ENCODE measurements around the gene ESPNL.

Gene ESPNL

DNA sequence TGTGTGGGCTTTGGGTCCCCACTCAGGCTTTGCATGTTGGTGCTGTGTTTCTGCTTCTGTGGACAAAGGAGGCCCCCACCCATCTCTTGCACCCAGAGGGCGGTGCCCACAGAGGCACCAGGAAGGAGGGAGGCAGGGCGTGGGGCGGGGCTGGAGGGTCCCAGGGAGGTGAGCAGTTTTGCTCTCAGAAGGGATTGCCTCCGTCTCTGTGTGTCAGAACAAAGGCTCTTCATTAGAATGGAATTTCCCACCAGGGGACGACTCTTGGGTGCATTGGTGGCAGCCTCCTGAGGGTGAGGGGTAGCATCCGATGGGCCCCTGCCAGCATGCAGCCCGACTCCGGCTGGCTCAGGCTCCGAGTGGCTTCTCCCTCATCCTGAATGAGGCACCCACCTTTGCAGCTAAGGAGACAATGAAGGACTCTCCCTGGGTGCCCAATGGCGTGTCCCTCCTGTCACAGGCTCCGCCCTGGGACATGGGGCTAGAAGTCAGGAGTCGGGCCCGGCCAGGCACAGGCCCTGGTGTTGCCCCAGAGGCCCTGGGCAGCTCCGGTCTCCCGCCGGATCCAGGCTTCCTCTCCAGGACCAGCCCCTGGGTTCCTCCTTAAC, 51.6 kb downstream of the ESPNL start:
- TF ChIP-seq JUND (IDR thresholded peaks at IDR 0.05; ENCODE audit: low read depth) = no peak
- in situ Hi-C loops (cut with HindIII; ENCODE audit: low pct_unique_long_range_greater_than_20kb, low sequenced_read_pairs) = no loop called here
- DNase-seq (ENCODE audit: low read depth in 1 of 2, low spot score in 1 of 2) = no peak

- DNase-seq (ENCODE audit: low read depth in 1 of 2, low spot score in 1 of 2) = no peak
- TF ChIP-seq JUND (IDR thresholded peaks at IDR 0.05; ENCODE audit: low read depth) = no peak
- in situ Hi-C loops (cut with HindIII; ENCODE audit: low pct_unique_long_range_greater_than_20kb, low sequenced_read_pairs) = no loop called here
These were observed 52.9 kb downstream of the ESPNL start for GRCh38 chr2:238152771-238153688.

- in situ Hi-C loops (cut with HindIII; ENCODE audit: low pct_unique_long_range_greater_than_20kb, low sequenced_read_pairs) = no loop called here
- no peak for DNase-seq (ENCODE audit: low read depth in 1 of 2, low spot score in 1 of 2)
- no peak for TF ChIP-seq JUND (IDR thresholded peaks at IDR 0.05; ENCODE audit: low read depth)
These were observed 54.4 kb downstream of the ESPNL start for GRCh38 chr2:238154570-238154969.

GRCh38 chr2:238155051-238155760, 55.1 kb downstream of the ESPNL start:
- in situ Hi-C loops (cut with HindIII; ENCODE audit: low pct_unique_long_range_greater_than_20kb, low sequenced_read_pairs) = no loop called here
- no peak for DNase-seq (ENCODE audit: low read depth in 1 of 2, low spot score in 1 of 2)
- no peak for TF ChIP-seq JUND (IDR thresholded peaks at IDR 0.05; ENCODE audit: low read depth)

- TF ChIP-seq JUND (IDR thresholded peaks at IDR 0.05; ENCODE audit: low read depth) = no peak
- DNase-seq (ENCODE audit: low read depth in 1 of 2, low spot score in 1 of 2) = no peak
- in situ Hi-C loops (cut with HindIII; ENCODE audit: low pct_unique_long_range_greater_than_20kb, low sequenced_read_pairs) = no loop called here
These were observed 55.9 kb downstream of the ESPNL start for GRCh38 chr2:238155761-238156694.

DNA sequence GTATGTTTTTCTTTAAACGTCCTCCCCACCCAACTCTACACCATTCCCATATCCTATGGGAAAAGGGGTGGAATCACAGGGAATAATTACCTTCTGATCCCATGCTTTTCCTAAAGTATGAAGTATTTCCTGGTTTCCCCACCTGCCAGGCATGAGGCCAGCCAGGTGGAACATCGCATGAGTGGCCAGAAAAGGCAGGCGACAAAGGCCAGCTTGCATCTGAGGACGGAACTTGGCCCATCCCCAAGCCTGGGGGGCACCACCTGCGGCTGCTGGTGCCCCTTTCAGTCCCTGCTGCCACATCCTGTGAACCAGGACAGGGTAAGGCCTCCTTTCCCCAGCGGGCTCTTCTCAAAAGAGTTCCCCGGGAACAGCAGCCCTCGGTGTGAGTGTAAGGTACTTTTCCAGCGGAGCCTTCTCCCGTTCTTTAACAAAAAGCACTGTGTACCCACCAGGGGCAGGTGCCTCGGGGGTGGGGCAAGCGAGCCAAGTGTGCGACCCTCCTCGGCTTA, 57.4 kb downstream of the ESPNL start:
- TF ChIP-seq JUND (IDR thresholded peaks at IDR 0.05; ENCODE audit: low read depth) = no peak
- DNase-seq (ENCODE audit: low read depth in 1 of 2, low spot score in 1 of 2) = no peak
- in situ Hi-C loops (cut with HindIII; ENCODE audit: low pct_unique_long_range_greater_than_20kb, low sequenced_read_pairs) = no loop called here

- TF ChIP-seq JUND (IDR thresholded peaks at IDR 0.05; ENCODE audit: low read depth) = no peak
- no peak for DNase-seq (ENCODE audit: low read depth in 1 of 2, low spot score in 1 of 2)
- in situ Hi-C loops (cut with HindIII; ENCODE audit: low pct_unique_long_range_greater_than_20kb, low sequenced_read_pairs) = no loop called here
These were observed 57.9 kb downstream of the ESPNL start for GRCh38 chr2:238158018-238158508.

- in situ Hi-C loops (cut with HindIII; ENCODE audit: low pct_unique_long_range_greater_than_20kb, low sequenced_read_pairs) = no loop called here
- DNase-seq (ENCODE audit: low read depth in 1 of 2, low spot score in 1 of 2) = peak; percentile 38 to 50
These were observed 58.5 kb downstream of the ESPNL start, which contains the start of gene ERFE for GRCh38 chr2:238158509-238159070. Gene ERFE (plus strand): TSS chr2:238158970. CDS start chr2:238159008, 38 bp downstream.

DNA sequence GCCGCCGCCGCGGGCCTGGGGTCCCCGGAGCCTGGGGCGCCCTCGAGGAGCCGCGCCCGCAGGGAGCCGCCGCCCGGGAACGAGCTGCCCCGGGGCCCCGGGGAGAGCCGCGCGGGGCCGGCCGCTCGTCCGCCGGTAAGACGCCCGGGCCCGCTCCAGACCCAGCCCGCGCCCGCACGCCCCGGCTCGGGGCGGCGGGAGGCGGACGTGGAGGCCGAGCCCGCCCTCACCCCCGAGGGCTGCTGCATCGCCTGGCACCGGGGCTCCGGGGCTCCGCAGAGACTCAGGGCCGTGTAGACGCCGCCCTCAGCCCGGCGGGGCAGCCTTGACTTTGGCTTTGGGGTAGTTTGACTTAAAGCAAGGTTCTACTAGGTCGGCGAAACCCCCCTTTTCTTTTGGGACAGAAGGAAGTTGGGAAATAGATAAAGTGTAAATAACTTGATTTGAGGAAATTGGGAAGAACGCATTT, 59.0 kb downstream of the ESPNL start:
- no peak for TF ChIP-seq JUND (IDR thresholded peaks at IDR 0.05; ENCODE audit: low read depth)
- in situ Hi-C loops (cut with HindIII; ENCODE audit: low pct_unique_long_range_greater_than_20kb, low sequenced_read_pairs) = no loop called here
- DNase-seq (ENCODE audit: low read depth in 1 of 2, low spot score in 1 of 2) = no peak

More at GRCh38 chr2:238158509-238159070, 58.5 kb downstream of the ESPNL start, which contains the start of gene ERFE:
- no peak for TF ChIP-seq JUND (IDR thresholded peaks at IDR 0.05; ENCODE audit: low read depth)

- DNase-seq (ENCODE audit: low read depth in 1 of 2, low spot score in 1 of 2) = no peak
- no peak for TF ChIP-seq JUND (IDR thresholded peaks at IDR 0.05; ENCODE audit: low read depth)
- in situ Hi-C loops (cut with HindIII; ENCODE audit: low pct_unique_long_range_greater_than_20kb, low sequenced_read_pairs) = no loop called here
These were observed 59.6 kb downstream of the ESPNL start for GRCh38 chr2:238159661-238160205.
